SKM-1 treated with dmso at 0.1 percent for 144 hours (cell line): Measurements from ENCODE around the gene LCP1.

Source experiments
- DNase-seq: peaks from one replicate; lab custom pipeline; 2025; ENCODE audit not compliant: unreplicated experiment; lab: John Stamatoyannopoulos, UW

The LCP1 gene

GRCh38 chr13:46101484-46102254 is 80.3 kb downstream of the LCP1 start:
- DNase-seq = peak; percentile 59

DNA sequence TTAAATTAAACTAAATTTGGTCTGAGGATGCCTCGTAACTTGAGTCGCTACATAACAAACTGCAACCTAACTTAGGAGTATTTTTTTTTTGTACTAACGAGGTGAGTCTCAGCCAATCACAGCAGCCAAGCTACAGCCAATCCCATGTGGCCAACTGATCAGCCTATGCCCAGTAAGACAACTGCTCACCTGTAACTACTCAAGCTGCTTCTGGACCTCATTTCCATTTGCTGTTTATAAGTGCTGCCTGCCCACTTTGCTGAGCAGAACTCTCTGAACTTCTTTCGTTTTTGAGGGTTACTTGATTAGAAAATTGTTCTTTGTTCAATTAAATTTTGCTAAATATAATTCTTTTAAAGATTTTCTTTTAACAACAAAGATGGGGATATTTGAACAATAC is 81.0 kb downstream of the LCP1 start:
- no peak for DNase-seq

DNA sequence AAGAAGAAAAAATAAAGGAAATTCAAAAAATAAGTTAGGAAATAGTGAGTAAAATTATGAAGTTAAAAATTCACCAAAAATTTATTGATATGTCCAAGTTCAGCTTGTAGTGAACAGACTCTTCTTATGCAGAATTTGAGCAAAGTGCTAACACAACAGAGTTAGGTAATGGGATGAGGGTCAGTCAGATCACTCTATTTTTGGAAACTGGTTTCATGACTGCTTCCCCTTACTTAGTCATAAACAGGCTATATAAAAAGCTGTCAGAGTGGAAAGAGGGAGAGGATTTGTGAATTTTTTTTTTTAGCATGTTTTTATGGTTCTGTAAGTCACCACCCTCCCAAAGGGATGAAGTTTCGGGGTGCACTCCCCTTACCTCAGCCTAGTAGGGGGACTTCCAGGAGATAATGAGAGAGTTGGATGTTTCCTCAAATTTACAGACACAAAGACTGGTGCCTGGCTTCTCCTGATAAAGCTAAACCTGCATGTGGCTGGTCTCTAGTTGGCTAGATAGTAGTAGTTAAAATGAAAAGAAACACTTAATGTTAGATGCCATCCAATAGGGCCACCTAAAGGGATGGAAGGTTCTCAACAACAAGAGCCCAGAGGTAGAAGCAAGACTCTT is 81.7 kb downstream of the LCP1 start:
- DNase-seq = peak; percentile 72

DNA sequence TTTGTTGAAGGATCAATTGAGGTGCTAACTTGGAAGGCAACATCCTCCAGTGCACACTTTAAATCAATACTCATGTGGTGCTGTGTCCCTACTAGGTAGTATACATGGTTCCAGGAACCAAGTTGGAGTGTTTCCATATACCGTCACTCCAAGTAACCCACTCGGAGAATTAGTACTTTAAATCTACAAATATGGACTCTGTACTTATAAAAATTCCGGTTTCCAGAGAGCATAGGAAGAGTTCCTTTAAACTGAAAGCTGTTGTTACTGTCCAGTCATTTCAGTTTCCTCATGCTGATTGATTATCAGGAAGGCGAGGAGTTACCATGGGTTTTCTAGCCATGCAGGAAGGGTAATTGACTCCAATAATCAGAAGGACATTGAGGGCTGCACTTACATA is 84.3 kb downstream of the LCP1 start:
- DNase-seq = no peak

- DNase-seq = no peak
Measured at GRCh38 chr13:46097015-46097414, 85.0 kb downstream of the LCP1 start.

GRCh38 chr13:46094478-46094877 is 87.5 kb downstream of the LCP1 start:
- DNase-seq = no peak

DNA sequence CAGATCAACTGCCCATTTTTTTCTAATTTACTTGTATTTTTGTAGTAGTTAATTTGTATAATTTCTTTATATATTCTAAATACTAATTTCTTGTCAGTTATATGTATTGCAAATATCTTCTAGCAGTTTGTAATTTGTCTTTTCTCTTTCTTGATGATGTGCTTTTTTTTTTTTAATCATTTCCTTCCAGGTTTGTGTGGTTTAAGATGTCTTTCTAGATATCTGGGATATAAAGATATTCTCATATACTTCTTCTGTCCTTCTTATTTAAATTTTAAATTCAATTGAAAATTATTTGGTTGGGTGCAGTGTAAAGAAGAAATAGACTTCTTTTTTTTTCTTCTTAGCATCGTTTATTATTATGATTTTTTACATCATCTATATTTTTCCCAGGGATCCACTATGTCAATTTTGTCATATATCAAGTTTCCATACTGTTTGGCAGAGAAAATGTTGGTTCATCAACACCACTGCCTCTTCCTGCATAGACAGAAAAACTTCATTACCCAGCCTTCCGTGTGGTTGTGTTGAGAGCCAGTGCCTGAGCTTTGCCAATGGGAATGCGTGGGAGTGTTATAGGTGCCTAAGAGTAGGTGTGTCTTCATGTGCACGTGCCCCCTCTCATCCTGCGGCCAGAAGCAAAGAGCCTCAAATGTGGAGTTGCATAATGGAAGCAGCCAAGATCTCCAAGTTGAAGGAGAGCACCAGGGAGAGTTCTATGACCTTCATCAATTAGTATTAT is 93.0 kb downstream of the LCP1 start:
- DNase-seq = no peak

- DNase-seq = no peak
Measured at GRCh38 chr13:46087481-46087880, 94.5 kb downstream of the LCP1 start.

- DNase-seq = no peak
Measured at GRCh38 chr13:46086985-46087384, 95.0 kb downstream of the LCP1 start.

DNA sequence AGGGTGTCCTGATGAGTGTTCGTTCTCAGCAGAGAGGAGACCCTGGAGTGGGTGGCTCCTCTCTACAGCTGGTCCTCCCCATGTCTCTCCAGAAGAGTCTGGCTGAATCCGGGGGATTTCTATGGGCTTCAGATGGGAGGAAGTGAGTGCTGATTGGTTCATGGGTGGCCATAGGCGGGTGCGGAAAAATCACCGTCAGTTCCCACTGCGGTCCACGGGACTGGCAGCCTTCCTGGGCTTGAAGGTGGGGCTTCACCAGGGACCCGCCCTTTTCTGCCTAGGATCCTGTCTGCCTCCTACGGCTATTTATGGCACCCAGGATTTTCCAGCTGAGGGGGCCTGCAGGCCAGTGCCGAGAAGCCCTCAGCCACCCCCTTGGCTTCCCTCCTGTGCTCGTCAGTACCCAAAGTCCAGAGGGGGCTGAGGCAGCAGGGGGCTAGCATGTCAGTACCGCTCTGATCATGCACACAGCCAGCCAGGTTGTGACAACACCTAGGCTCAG is 95.5 kb downstream of the LCP1 start:
- no peak for DNase-seq

DNA sequence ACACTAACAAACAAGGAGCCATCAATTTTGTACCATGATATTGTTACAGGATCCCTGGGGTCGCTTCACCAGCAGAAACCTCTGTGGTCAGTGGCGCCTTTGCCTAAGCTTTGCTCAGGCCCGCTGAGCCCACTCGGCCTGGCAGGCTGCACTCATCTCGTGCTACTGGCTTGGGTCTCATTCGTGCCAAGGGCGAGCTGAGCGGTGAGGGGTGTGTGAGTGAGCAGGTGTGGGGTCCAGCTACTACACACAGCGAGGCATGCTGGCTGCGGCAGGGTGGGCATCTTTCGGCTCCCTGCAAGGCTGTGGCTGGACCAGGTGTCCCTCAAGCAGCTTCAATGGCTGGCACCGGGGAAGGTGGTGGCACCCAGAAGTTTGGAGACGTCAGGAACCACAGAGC is 96.2 kb downstream of the LCP1 start:
- no peak for DNase-seq

GRCh38 chr13:46082324-46082723 is 99.7 kb downstream of the LCP1 start:
- no peak for DNase-seq

DNA sequence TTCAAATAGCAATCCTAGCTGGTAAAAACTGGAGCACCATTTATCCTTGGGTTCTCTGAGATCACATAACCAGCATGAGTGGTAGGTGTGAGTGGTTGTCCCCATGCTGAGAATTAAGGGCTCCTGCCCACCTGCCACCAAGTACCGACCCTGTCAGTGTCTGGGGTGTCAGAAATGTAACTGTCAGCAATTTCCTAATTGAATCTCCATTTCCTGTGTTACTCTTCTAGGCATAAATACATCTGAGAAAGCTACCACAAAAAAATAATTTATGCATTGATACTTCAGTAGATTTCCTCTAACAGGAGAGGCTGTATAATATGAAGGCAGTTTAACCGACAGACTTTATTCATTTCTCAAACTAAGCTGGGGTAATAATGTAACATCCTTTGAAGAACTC is 102.2 kb downstream of the LCP1 start:
- DNase-seq = no peak

DNA sequence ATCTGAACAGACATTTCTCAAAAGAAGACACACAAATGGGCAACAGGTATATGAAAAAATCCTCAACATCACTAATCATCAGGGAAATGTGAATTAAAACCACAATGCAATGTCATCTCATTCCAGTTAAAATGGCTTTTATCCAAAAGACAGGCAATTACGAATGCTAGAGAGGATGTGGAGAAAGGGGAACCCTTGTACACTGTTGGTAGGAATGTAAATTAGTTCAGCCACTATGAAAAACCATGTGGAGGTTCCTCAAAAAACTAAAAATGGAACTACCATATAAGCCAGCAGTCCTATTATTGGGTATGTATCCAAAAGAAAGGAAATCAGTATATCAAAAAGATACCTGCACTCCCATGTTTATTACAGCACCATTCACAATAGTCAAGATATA is 104.7 kb downstream of the LCP1 start:
- DNase-seq = peak; percentile 15

GRCh38 chr13:46076827-46077226 is 105.2 kb downstream of the LCP1 start:
- DNase-seq = no peak
